RWPE1 (cell line): ENCODE results near the gene ADGRL3.

Experiments
- CTCF ChIA-PET: fragments of 350-600 bp; sonication (Branson Sonifier 250); formaldehyde crosslinking; extraction: SDS; loops from one replicate; lab custom pipeline; 2021; lab: Yijun Ruan, JAX
- POLR2A ChIA-PET: fragments of 400-600 bp; formaldehyde crosslinking; extraction: SDS; loops from one replicate; lab custom pipeline; 2020; ENCODE audit warnings: antibody characterized with exemption; ENCODE audit not compliant: low non-redundant PET; lab: Yijun Ruan, JAX
- DNase-seq: peaks from one replicate; pipeline ENCODE4 v3.0.0; 2012; ENCODE audit warnings: low spot score
- H3K27ac ChIP-seq: fragments of 450-650 bp; 2 replicates; pipeline ENCODE4 v1.5.1; 2017
- TF ChIP-seq, protein P1 (sequence below): fragments of 450-650 bp; conservative IDR thresholded peaks from 2 replicates; pipeline ENCODE4 v1.5.1; 2017; ENCODE audit warnings: low read depth, mild to moderate bottlenecking

Gene ADGRL3

GRCh38 chr4:61938250-61938846 lies 738.2 kb downstream of the ADGRL3 start:
- H3K27ac ChIP-seq, result no peak overlapping the region
- no peak for DNase-seq
- TF ChIP-seq, protein P1, sequence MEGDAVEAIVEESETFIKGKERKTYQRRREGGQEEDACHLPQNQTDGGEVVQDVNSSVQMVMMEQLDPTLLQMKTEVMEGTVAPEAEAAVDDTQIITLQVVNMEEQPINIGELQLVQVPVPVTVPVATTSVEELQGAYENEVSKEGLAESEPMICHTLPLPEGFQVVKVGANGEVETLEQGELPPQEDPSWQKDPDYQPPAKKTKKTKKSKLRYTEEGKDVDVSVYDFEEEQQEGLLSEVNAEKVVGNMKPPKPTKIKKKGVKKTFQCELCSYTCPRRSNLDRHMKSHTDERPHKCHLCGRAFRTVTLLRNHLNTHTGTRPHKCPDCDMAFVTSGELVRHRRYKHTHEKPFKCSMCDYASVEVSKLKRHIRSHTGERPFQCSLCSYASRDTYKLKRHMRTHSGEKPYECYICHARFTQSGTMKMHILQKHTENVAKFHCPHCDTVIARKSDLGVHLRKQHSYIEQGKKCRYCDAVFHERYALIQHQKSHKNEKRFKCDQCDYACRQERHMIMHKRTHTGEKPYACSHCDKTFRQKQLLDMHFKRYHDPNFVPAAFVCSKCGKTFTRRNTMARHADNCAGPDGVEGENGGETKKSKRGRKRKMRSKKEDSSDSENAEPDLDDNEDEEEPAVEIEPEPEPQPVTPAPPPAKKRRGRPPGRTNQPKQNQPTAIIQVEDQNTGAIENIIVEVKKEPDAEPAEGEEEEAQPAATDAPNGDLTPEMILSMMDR, result no peak
- ChIA-PET POLR2A (no interaction called here), CTCF (no interaction called here)

DNA sequence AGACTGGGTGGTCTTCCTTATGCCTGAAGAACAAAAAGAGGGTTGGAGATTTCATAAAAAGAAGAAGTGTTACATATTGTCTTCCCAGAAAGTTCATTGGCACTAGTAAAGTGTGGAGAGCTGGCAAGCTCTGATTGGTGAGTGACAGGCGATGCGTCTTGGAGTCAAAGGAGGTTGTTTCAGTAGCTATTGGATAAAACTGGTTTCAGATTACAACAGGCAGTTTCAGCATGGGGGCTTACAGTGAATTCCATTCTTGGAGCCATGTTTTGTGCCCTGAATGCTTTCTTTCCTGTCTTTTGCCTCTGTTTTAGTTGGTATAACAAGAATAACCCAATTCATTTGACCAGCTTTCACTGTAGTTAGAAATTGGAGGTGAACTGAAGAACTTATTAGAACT lies 750.5 kb downstream of the ADGRL3 start:
- TF ChIP-seq, protein P1, result no peak
- POLR2A ChIA-PET, result no interaction called here
- no peak overlapping the region for H3K27ac ChIP-seq
- DNase-seq, result no peak
- CTCF ChIA-PET, result no interaction called here

DNA sequence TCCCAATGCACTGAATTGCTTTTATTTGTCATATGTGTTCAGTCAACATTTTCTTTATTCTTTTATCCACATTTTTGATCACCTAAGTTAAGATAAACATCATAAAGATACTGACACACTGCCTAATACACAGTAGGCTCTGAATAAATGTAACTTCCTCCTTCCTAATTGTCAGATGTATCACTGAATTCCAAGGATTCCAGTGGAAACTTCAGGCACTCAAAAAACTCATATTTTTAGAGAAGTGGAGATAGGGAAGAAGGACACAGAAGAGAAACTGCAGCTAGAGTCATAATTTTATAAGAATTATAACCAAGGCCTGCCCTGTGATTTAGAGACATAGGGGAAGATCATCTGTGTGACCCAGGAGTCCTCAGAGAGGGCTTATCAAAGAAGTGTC lies 753.3 kb downstream of the ADGRL3 start:
- ChIA-PET POLR2A (no interaction called here), CTCF (no interaction called here)
- no peak for DNase-seq
- TF ChIP-seq, protein P1, result no peak
- no peak overlapping the region for H3K27ac ChIP-seq

- POLR2A ChIA-PET, result no interaction called here
- H3K27ac ChIP-seq, result no peak overlapping the region
- CTCF ChIA-PET, result no interaction called here
- DNase-seq, result no peak
- TF ChIP-seq, protein P1, result no peak
Measured at GRCh38 chr4:61958591-61958990, 758.5 kb downstream of the ADGRL3 start.

DNA sequence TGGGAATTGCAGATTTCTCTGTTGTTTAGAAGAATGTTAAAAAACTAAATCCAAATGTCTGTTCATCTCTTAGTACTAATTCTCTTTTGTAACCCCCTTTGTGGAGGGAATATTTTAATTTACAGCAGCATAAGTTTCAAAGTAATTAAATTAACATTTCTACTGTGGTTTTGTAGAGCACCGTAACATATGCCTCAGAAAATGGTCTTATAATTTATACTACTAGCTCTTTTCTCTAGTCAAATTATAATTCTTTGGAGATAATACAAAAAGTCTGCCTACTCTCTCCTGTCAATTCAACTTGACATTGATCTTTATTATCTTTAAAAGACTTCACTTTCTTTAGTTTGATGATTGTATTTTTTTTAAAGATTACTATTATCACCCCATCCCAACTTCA lies 759.0 kb downstream of the ADGRL3 start:
- no peak for DNase-seq
- CTCF ChIA-PET, result no interaction called here
- no peak overlapping the region for H3K27ac ChIP-seq
- POLR2A ChIA-PET, result no interaction called here
- TF ChIP-seq, protein P1, result no peak

- ChIA-PET CTCF (interaction anchor here (0.6 kb wide), 1 partner anchor 242 kb away, joined by 3 read pairs; no protein-coding TSS in a partner anchor), POLR2A (no interaction called here)
- no peak overlapping the region for H3K27ac ChIP-seq
- TF ChIP-seq, protein P1, result no peak
- DNase-seq, result no peak
Measured at GRCh38 chr4:61984260-61984909, 784.3 kb downstream of the ADGRL3 start.
